ENCODE measurements around the gene CD207. TPM values are rescaled to one million over a fixed set of nuclear protein-coding genes. Genes with fewer than 3 reads are reported as not detected.
A peak's percentile ranks its signal among the peaks of the same experiment; 100 is the strongest.

The CD207 gene
- polyA plus RNA-seq, 4 donors: 0.10 to 0.97 (median 0.81) TPM; not detected in 1

DNA sequence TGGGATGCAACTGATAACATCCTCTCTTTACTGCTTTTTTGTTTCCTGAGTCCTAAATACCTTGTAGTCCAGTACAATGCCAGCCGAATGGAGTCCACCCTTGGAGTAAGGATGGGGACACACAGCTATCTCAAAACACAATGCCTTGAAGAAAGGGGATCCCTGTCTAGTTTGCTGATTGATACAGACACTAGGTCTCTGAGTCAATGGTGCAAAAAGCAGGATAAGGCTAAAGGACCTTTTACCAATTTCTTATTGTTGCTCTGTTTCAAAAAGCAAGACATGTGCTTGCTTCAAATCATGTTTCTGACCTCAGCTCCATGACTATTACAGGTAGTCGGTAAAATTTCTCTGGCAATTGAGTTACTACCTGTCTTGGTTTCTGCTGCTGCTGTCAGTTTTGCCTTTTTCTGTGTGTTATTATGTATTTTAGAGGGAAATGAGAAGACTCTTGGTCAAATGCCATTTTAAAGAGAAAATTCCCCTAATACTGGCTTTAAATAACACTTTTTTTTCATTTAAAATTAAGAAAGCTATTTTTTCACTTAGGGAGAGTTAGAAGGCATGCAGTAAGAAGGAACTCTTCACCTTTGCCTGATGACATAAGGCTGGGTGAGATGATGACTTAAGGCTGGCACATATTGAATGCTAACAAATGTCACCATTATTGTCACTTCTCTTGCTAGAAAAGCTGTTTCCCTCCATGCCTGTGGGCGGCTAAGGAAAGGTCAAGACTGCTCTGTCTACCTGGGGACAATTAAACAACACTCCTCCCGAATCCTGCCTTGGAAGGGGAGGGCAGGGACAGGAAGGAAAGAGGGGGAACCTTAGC, 40.2 kb downstream of the CD207 start:
- DNase-seq (no peak), FAIRE-seq (no peak)
- Histone ChIP-seq H3K9me3 (ENCODE audit: control insufficient read depth in 2 of 2, insufficient read depth in 1 of 2, low read depth in 1 of 2, low read length in 1 of 2) (no peaks in the 10 kb centered on the region), H3K4me3 (ENCODE audit: low read depth in 1 of 3, low read length in 3 of 3) (no peak overlapping the region), H3K36me3 (ENCODE audit: control insufficient read depth in 3 of 3, insufficient read depth in 2 of 3, low read depth in 1 of 3, low read length in 3 of 3) (no peaks in the 10 kb centered on the region), H3K27me3 (ENCODE audit: control insufficient read depth in 3 of 3, insufficient read depth in 3 of 3, low read length in 3 of 3) (peaks cover 4 to 36% (median 11%) of the 10 kb centered on the region in 3 donors), H3K27ac (ENCODE audit: low read depth in 1 of 3, low read length in 2 of 3) (no peak overlapping the region), H3K4me1 (ENCODE audit: control insufficient read depth in 3 of 3, insufficient read depth in 2 of 3, low read depth in 1 of 3, low read length in 2 of 3) (no peaks in the 10 kb centered on the region)
- 63 to 72% (median 70%) methylated on average over 4 of the region's 4 CpGs for WGBS, 3 donors

DNA sequence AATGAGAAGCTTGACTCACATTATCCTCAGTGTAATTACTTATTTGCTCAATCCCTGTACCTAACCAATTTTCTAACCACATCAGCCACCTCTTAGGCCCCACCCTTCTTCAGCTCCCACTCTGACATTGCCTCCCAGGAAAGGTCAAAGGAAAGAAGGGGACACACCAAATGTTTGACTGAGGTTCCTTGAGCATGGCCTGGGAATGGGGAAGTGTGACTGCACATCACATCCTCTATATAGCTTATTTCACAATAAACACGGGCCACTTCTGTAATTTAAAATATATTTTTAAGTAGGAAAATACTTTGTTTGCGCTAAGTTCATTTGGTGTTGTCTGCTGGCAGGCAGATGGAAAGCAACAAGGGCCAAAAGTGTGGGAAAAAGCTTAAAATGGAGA, 42.2 kb downstream of the CD207 start:
- DNase-seq: no peak

DNA sequence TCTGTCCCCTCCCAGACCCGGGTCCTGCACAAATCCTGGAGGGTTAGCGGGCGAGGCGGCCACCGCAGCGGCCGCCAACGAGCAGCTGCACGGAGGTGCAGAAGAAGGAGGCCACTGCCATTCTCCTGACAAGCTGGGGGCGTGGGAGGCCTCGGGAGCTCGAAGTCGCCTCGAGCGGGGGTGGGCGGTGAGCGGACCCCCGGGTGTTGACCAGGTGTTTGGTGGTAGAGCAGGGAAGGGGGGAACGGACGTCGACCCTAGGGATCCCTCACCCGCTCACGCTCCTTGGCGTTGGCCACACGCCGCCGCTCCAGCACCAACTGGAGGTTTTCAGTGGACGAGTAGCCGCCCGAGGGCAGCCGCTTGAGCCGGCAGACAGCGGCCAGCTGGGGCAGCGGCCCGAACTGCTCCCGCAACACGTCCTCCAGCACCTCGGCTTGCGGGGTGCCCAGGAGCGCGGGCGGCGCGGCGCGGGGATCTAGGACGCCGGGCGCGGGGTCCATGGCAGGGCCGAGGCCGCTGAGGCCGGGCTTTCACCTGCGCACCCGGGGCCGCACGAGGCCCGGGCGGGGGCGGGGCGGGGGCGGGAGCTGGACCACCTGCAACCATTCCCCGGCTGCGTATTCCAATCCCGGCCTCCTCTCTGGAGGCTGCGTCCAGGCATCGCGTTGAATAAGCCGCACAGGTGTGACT, 45.3 kb downstream of the CD207 start, which contains the start of gene FIGLA:
FIGLA (minus strand) TSS at position 508 of the 693 bp plus-strand sequence; CDS start at position 503, 5 bp downstream.
- 5 to 16% (median 7%) methylated on average over 47 to 69 of the region's 69 CpGs for WGBS, 3 donors
- Histone ChIP-seq H3K4me3 (ENCODE audit: low read depth in 1 of 3, low read length in 3 of 3) (peak within 1 kb of the TSS in 1 of 3 donors; percentile 1), H3K27me3 (ENCODE audit: control insufficient read depth in 3 of 3, insufficient read depth in 3 of 3, low read length in 3 of 3) (peaks cover 8 to 59% (median 26%) of the 10 kb centered on the region in 3 donors), H3K4me1 (ENCODE audit: control insufficient read depth in 3 of 3, insufficient read depth in 2 of 3, low read depth in 1 of 3, low read length in 2 of 3) (no peaks in the 10 kb centered on the region), H3K9me3 (ENCODE audit: control insufficient read depth in 2 of 2, insufficient read depth in 1 of 2, low read depth in 1 of 2, low read length in 1 of 2) (no peaks in the 10 kb centered on the region), H3K27ac (ENCODE audit: low read depth in 1 of 3, low read length in 2 of 3) (no peak within 1 kb of the TSS), H3K36me3 (ENCODE audit: control insufficient read depth in 3 of 3, insufficient read depth in 2 of 3, low read depth in 1 of 3, low read length in 3 of 3) (no peaks in the 10 kb centered on the region)
- DNase-seq (peak in 1 of 2 donors; percentile 19), FAIRE-seq (no peak)

More for the DNA sequence above, 42.2 kb downstream of the CD207 start:
- no peak overlapping the region for H3K4me3 ChIP-seq (ENCODE audit: low read depth in 1 of 3, low read length in 3 of 3)
- H3K9me3 ChIP-seq (ENCODE audit: control insufficient read depth in 2 of 2, insufficient read depth in 1 of 2, low read depth in 1 of 2, low read length in 1 of 2): no peaks in the 10 kb centered on the region
- H3K27me3 ChIP-seq (ENCODE audit: control insufficient read depth in 3 of 3, insufficient read depth in 3 of 3, low read length in 3 of 3): peaks cover 8 to 47% (median 20%) of the 10 kb centered on the region in 3 donors
- no peaks in the 10 kb centered on the region for H3K4me1 ChIP-seq (ENCODE audit: control insufficient read depth in 3 of 3, insufficient read depth in 2 of 3, low read depth in 1 of 3, low read length in 2 of 3)
- no peak overlapping the region for H3K27ac ChIP-seq (ENCODE audit: low read depth in 1 of 3, low read length in 2 of 3)
- no peaks in the 10 kb centered on the region for H3K36me3 ChIP-seq (ENCODE audit: control insufficient read depth in 3 of 3, insufficient read depth in 2 of 3, low read depth in 1 of 3, low read length in 3 of 3)
- no peak for FAIRE-seq
- 70 to 86% (median 71%) methylated on average over 2 of the region's 2 CpGs for WGBS, 3 donors

DNA sequence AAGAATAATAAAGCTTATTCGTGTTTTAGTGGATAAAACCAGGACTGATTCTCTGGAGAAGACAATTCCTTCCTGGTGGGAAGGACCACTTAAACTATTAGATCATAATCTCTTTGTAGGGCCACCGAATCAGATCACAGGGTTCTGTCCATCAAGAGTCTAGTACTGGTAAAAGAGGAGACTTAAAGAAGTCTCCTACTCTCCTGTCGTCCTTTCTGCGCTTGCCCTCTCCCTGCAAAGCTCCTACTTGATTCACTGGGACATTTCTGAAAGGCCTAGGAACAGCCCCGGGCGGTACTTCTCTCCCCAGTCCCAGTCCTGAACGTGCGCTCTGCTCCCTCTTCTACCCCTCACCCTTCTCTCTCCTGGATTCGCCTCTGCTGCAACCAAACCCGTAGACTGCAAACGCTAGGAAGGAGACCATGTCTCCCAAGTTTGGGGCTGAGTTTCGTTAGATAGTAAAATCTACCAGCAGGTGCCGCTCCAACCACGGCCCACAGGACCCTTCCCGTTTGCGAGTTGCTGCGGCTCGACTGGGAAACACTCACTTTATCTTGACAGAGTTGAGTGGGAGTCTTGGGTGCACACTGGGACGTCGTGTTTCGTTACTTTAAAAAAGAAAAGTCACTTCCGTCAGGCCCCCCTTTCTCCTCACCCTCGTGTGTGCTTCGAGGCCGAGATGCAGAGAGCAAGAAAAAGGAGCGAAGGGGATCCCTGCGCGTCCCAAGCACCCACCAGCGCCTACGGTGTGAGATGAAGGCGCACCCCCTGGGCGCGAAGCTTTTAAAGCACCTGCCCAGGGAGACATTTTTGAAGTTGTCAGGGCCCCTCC, 46.1 kb downstream of the CD207 start:
- peaks cover 8 to 59% (median 26%) of the 10 kb centered on the region in 3 donors for H3K27me3 ChIP-seq (ENCODE audit: control insufficient read depth in 3 of 3, insufficient read depth in 3 of 3, low read length in 3 of 3)
- FAIRE-seq (no peak), DNase-seq (peak; percentile 31 to 60)
- no peak overlapping the region for H3K27ac ChIP-seq (ENCODE audit: low read depth in 1 of 3, low read length in 2 of 3)
- H3K4me3 ChIP-seq (ENCODE audit: low read depth in 1 of 3, low read length in 3 of 3): peak overlapping the region in 1 of 3 donors; percentile 1
- no peaks in the 10 kb centered on the region for H3K4me1 ChIP-seq (ENCODE audit: control insufficient read depth in 3 of 3, insufficient read depth in 2 of 3, low read depth in 1 of 3, low read length in 2 of 3)
- H3K36me3 ChIP-seq (ENCODE audit: control insufficient read depth in 3 of 3, insufficient read depth in 2 of 3, low read depth in 1 of 3, low read length in 3 of 3): no peaks in the 10 kb centered on the region
- WGBS, 3 donors: 4 to 9% (median 5%) methylated on average over 31 to 33 of the region's 33 CpGs
- H3K9me3 ChIP-seq (ENCODE audit: control insufficient read depth in 2 of 2, insufficient read depth in 1 of 2, low read depth in 1 of 2, low read length in 1 of 2): no peaks in the 10 kb centered on the region

DNA sequence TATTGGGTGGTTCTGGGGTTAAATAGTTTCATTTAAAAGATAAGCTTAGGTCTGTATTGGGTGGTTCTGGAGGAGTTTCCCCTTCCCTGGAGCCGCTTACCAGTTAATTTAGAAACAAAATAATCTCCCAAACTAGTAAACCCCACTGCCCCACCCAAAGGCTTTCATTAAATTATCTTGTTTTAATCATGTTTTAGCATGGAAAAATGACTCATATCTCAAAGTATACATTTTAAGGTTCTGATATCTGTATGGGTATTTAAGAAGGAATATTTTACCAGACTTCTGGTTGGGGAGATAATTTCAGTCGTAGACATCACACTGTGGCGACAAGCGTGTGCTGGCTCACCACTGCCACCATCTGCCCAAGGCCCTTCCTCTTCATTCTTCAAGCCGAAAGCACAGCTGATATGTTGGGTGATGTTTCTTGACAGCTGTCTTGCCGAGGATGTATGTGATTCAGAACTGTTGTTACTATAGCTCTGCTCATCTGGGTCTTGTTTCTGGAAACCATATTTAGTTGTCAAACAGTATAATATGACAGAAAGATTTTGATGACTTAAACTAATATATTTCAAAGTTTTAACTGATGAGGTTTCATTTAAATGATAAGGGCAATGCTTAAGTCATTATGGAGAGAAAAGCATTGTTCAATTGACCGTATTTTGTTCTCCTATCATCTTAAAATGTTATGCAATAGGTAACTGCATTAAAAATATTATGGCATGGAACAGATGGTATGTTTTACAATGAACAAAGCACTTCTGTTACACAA, 50.3 kb downstream of the CD207 start:
- peak; percentile 13 to 17 for DNase-seq
- FAIRE-seq: no peak
- 8 to 18% (median 15%) methylated on average over 7 of the region's 7 CpGs for WGBS, 3 donors

DNA sequence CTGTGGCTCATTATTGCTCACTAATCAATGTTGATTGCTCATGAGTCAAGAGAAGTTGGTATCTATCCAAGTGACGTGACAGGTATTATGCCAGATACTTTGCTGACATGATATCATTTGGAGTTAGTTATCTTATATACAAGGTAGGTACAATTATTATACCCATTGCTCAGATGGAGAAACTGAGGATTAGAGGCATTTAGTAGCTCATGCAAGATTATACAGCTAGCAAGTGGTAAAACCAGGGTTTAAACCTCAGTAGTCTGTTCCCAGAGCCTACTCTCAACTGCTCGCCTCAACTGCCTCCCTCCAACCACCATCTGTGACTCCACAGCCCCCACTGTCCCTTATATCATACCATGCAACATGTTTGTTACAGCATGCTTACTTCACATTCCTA, 51.3 kb downstream of the CD207 start:
- 54 to 78% (median 70%) methylated on average over 2 of the region's 2 CpGs for WGBS, 3 donors
- no peaks in the 10 kb centered on the region for H3K36me3 ChIP-seq (ENCODE audit: control insufficient read depth in 3 of 3, insufficient read depth in 2 of 3, low read depth in 1 of 3, low read length in 3 of 3)
- FAIRE-seq: no peak

More for the DNA sequence above, 50.3 kb downstream of the CD207 start:
- no peaks in the 10 kb centered on the region for H3K4me1 ChIP-seq (ENCODE audit: control insufficient read depth in 3 of 3, insufficient read depth in 2 of 3, low read depth in 1 of 3, low read length in 2 of 3)
- H3K27ac ChIP-seq (ENCODE audit: low read depth in 1 of 3, low read length in 2 of 3): no peak overlapping the region
- H3K36me3 ChIP-seq (ENCODE audit: control insufficient read depth in 3 of 3, insufficient read depth in 2 of 3, low read depth in 1 of 3, low read length in 3 of 3): no peaks in the 10 kb centered on the region
- no peak overlapping the region for H3K4me3 ChIP-seq (ENCODE audit: low read depth in 1 of 3, low read length in 3 of 3)
- H3K9me3 ChIP-seq (ENCODE audit: control insufficient read depth in 2 of 2, insufficient read depth in 1 of 2, low read depth in 1 of 2, low read length in 1 of 2): no peaks in the 10 kb centered on the region
- peaks cover 3 to 33% (median 18%) of the 10 kb centered on the region in 3 donors for H3K27me3 ChIP-seq (ENCODE audit: control insufficient read depth in 3 of 3, insufficient read depth in 3 of 3, low read length in 3 of 3)

More for the DNA sequence above, 51.3 kb downstream of the CD207 start:
- no peak for DNase-seq
- H3K27me3 ChIP-seq (ENCODE audit: control insufficient read depth in 3 of 3, insufficient read depth in 3 of 3, low read length in 3 of 3): peaks cover 0 to 32% (median 9%) of the 10 kb centered on the region in 3 donors
- H3K27ac ChIP-seq (ENCODE audit: low read depth in 1 of 3, low read length in 2 of 3): no peak overlapping the region
- H3K9me3 ChIP-seq (ENCODE audit: control insufficient read depth in 2 of 2, insufficient read depth in 1 of 2, low read depth in 1 of 2, low read length in 1 of 2): no peaks in the 10 kb centered on the region
- H3K4me3 ChIP-seq (ENCODE audit: low read depth in 1 of 3, low read length in 3 of 3): no peak overlapping the region
- no peaks in the 10 kb centered on the region for H3K4me1 ChIP-seq (ENCODE audit: control insufficient read depth in 3 of 3, insufficient read depth in 2 of 3, low read depth in 1 of 3, low read length in 2 of 3)

Data from small intestine (tissue), 7 donors.